HL-60 (cell line): ENCODE data around the gene OR2A12.

Experiments
- CTCF ChIP-seq: IDR thresholded peaks from one replicate; pipeline ENCODE4 v1.5.1; 2011; ENCODE audit warnings: low read length, control low read depth, inconsistent platforms; ENCODE audit not compliant: insufficient read depth
- GABPA ChIP-seq: IDR thresholded peaks from 2 replicates; pipeline ENCODE4 v1.6.1; 2012; ENCODE audit warnings: low read depth
- POLR2AphosphoS5 ChIP-seq: IDR thresholded peaks from 2 replicates; pipeline ENCODE4 v1.6.1; 2012; ENCODE audit warnings: low read depth

- no peak for TF ChIP-seq GABPA
- TF ChIP-seq CTCF, result no peak
- TF ChIP-seq POLR2AphosphoS5, result no peak
Measured at GRCh38 chr7:144130730-144131129, 44.7 kb downstream of the OR2A12 start.
